Heart right ventricle (tissue), 16 donors: Measurements from ENCODE around the gene CFP. TPM values are rescaled to one million over a fixed set of nuclear protein-coding genes. Genes with fewer than 3 reads are reported as not detected.
A peak's percentile ranks its signal among the peaks of the same experiment; 100 is the strongest.
"Not testable (repeated sequence)": the region's sequence is repeated elsewhere in the genome, so short reads cannot be mapped to it uniquely, and the experiment has no call there.

Source experiments
- ATAC-seq, 8 donors: fragments of 200-7000 bp; cut with Tn5 transposase; one replicate each; pipeline ENCODE4 v1.9.1; 2020; ENCODE audit warnings: mild to moderate bottlenecking in 8 of 8, moderate library complexity in 8 of 8, moderate number of reproducible peaks in 1 of 8
- DNase-seq, 2 donors: peaks; one replicate each; pipeline ENCODE4 v3.0.0-alpha.2; 2020
- H3K27ac ChIP-seq, 10 donors: fragments of 200-600 bp; sonication (generic) in 2 of 10; one replicate each; pipeline versions ENCODE4 v1.5.0 to v1.8.0; 2020 to 2022; ENCODE audit warnings: mild to moderate bottlenecking in 3 of 10
- H3K27me3 ChIP-seq, 7 donors: fragments of 200-600 bp; one replicate each; pipeline ENCODE4 v1.8.0; 2021 to 2022; ENCODE audit warnings: mild to moderate bottlenecking in 2 of 7
- H3K36me3 ChIP-seq, 9 donors: fragments of 200-600 bp; sonication (generic) in 1 of 9; one replicate each; pipeline versions ENCODE4 v1.5.0 to v1.8.0; 2020 to 2022; ENCODE audit warnings: mild to moderate bottlenecking in 2 of 9
- H3K4me1 ChIP-seq, 9 donors: fragments of 200-600 bp; sonication (generic) in 1 of 9; one replicate each; pipeline versions ENCODE4 v1.5.0 to v1.8.0; 2020 to 2022; ENCODE audit warnings: mild to moderate bottlenecking in 4 of 9
- H3K4me3 ChIP-seq, 10 donors: fragments of 200-600 bp; sonication (generic) in 2 of 10; one replicate each; pipeline versions ENCODE4 v1.5.0 to v1.8.0; 2020 to 2022; ENCODE audit warnings: mild to moderate bottlenecking in 7 of 10, moderate library complexity in 2 of 10
- H3K9me3 ChIP-seq, 11 donors: fragments of 200-600 bp in 10 of 11; sonication (generic) in 2 of 11; one replicate each; pipeline versions ENCODE4 v1.5.0 to v1.8.0; 2013 to 2022; ENCODE audit warnings: mild to moderate bottlenecking in 2 of 11, control low read depth in 1 of 11, moderate library complexity in 1 of 11
- WGBS, 2 donors: extraction: QIAGEN DNeasy Blood & Tissue Kit; methylation state at CpG; one replicate each; pipeline ENCODE4 v1.1.7; 2013; ENCODE audit warnings: inconsistent platforms in 1 of 2; 5-methylcytosine and 5-hydroxymethylcytosine counted together
- intact Hi-C, 10 donors: fragments of 100-400 bp; cut with DNase I; formaldehyde crosslinking; loops; one replicate each; pipeline versions ENCODE4 v1.11.1 to v1.14.2; 2022
- polyA plus RNA-seq, 2 donors: library from polyadenylated mRNA; stranded (reverse); fragments of 200-250 nt; gene quantifications; one replicate each; pipeline ENCODE4 v1.2.3, GENCODE V29; 2013
- total RNA-seq, 10 donors: library from RNA; stranded (reverse); fragmentation: NEBNext Ultra II Directional in 3 of 10; extraction: Animal tissue kit (Norgen Biotek cat#: 25700) in 3 of 10; gene quantifications; one replicate each; pipeline versions ENCODE4 v1.2.1 to v1.2.4, GENCODE V29; 2021 to 2023
- TF ChIP-seq, protein P1 (sequence below), 9 donors: fragments of 200-600 bp; sonication (generic) in 2 of 9; IDR thresholded peaks; one replicate each; pipeline versions ENCODE4 v1.5.0 to v1.8.0; 2021 to 2022; ENCODE audit warnings: antibody characterized with exemption in 9 of 9, mild to moderate bottlenecking in 5 of 9, moderate library complexity in 1 of 9
- donor health status: Arrhythmogenic right ventricular cardiomyopathy.
- donor health status: ischemic (EF 13 %, LVEDD 7.1; RV severe dilation, severe dysfunction).
- donor health status: healthy with polysubstance abuse.
- donor health status: DM: no; HTN: yes; CAD: no.
- donor health status: DM: no; HTN: no; CAD: no.
- donor health status: ischemic (EF 25% LVEDD 6.9; RV normal size, moderate dysfunction).
- donor health status: ischemic (EF 25% LVEDD 5.7; RV mildly dilated, moderate dysfunction).
- donor health status: healthy.
- donor health status: DM: yes; HTN: yes; CAD: no.
- donor health status: Ischemic cardiomyopathy.
- donor health status: ischemic (EF 35%, LVEDD 5.7; RV mildly dilated, moderate dysfunction).
- donor health status: nonischemic (EF 11% LVEDD 7.7; RV severe dilation, severe dysfunction).
- donor health status: DM: yes; HTN: yes; CAD: no.
- donor health status: PGD.
- donor health status: ischemic (EF 29% LVEDD 5.4; RV normal size, mild dysfunction).
- donor health status: nonischemic (EF 23%, LVEDD 6.1; RV moderate dilation, normal function).

The CFP gene
- total and polyA plus RNA-seq, 12 donors, result 1.1 to 12.4 (median 2.1) TPM

DNA sequence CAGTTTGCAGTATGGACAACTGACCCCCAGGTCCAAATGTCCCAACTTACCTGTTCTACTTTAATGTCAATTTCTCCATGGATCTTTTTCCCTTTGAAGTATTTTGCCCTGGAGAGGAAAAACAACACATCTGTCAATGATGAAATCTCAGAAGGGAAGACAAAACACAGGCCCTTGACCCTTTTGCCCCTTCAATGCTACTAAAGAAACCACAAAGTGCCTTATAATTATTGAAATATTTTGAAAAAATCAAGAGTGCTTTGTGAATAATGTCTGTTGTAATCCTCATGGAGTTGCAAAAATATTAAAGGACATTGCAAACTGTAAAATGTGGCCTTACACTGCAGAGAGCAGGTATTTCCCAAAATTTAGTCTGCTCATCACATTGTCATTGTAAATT is 22.6 kb downstream of the CFP start:
- Histone ChIP-seq H3K4me1 (no peaks in the 10 kb centered on the region), H3K27me3 (no peaks in the 10 kb centered on the region), H3K4me3 (no peak overlapping the region), H3K9me3 (no peaks in the 10 kb centered on the region), H3K36me3 (no peaks in the 10 kb centered on the region), H3K27ac (no peak overlapping the region)
- TF ChIP-seq, protein P1, sequence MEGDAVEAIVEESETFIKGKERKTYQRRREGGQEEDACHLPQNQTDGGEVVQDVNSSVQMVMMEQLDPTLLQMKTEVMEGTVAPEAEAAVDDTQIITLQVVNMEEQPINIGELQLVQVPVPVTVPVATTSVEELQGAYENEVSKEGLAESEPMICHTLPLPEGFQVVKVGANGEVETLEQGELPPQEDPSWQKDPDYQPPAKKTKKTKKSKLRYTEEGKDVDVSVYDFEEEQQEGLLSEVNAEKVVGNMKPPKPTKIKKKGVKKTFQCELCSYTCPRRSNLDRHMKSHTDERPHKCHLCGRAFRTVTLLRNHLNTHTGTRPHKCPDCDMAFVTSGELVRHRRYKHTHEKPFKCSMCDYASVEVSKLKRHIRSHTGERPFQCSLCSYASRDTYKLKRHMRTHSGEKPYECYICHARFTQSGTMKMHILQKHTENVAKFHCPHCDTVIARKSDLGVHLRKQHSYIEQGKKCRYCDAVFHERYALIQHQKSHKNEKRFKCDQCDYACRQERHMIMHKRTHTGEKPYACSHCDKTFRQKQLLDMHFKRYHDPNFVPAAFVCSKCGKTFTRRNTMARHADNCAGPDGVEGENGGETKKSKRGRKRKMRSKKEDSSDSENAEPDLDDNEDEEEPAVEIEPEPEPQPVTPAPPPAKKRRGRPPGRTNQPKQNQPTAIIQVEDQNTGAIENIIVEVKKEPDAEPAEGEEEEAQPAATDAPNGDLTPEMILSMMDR (IDR thresholded peaks at IDR 0.05), result no peak
- DNase-seq (no peak), ATAC-seq (no peak)
- intact Hi-C loops, result no loop called here

DNA sequence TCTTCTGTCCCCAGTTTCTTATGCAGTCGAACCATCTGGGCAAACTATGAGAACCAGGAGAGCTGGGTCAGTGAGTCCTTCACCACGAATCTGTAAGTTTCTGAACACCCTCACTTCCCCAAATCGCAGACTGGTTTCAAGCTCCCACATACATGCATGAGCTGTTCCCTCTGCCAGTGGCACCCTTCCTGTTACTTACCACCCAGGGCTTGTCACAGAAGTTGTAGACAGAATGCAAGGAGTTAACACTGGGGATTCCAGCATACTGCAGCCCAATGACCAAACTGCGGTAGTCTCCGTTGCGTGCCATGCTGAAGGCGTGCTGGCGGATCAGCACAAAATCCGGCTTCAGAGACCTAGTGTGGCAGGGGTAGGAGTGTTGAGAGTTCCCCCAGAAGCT is 24.7 kb downstream of the CFP start:
- peaks cover 0 to 12% (median 0%) of the 10 kb centered on the region in 11 donors for H3K9me3 ChIP-seq
- 66 to 73% methylated on average over 8 to 9 of the region's 9 CpGs for WGBS, 2 donors

DNA sequence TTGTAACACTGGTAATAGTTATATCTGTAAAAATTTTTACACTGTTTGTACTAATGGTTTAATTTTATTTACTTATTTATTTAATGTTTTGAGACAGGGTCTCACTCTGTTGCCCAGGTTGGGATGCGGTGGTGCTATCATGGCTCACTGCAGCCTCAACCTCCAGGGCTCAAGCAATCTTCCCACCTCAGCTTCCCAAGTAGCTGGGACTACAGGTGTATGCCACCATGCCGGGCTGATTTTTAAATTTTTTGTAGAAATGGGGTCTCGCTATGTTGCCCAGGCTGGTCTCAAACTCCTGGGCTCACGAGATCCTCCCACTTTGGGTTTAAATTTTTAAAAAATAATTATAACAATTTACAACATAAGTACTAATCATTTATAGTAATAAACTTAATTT is 26.6 kb downstream of the CFP start:
- H3K27me3 ChIP-seq, H3K36me3 ChIP-seq, intact Hi-C loops, ATAC-seq, H3K4me3 ChIP-seq, DNase-seq, H3K27ac ChIP-seq, H3K4me1 ChIP-seq: not testable (repeated sequence)
- peaks cover 0 to 25% (median 0%) of the 10 kb centered on the region in 11 donors for H3K9me3 ChIP-seq
- WGBS, 2 donors, result 97% methylated on average over 4 of the region's 4 CpGs

More for the DNA sequence above, 24.7 kb downstream of the CFP start:
- H3K4me1 ChIP-seq, result no peaks in the 10 kb centered on the region
- DNase-seq (no peak), ATAC-seq (no peak)
- H3K36me3 ChIP-seq, result no peaks in the 10 kb centered on the region
- intact Hi-C loops, result no loop called here
- TF ChIP-seq, protein P1 (IDR thresholded peaks at IDR 0.05), result no peak
- no peaks in the 10 kb centered on the region for H3K27me3 ChIP-seq
- H3K27ac ChIP-seq, result no peak overlapping the region
- no peak overlapping the region for H3K4me3 ChIP-seq

DNA sequence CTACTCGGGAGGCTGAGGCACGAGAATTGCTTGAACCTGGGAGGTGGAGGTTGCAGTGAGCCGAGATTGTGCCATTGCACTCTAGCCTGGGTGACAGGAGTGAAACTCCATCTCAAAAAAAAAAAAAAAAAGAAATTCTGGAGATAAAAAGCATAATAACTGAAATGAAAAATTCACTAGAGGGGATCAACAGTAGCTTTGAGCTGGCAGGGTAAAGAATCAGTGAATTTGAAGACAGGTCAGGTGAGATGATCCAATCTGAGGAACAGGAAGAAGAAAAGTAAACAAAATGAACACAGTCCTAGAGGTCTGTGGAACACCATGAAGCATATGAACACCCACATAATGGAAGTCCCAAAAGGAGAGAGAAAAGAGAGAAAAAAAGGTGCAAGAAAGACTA is 32.5 kb downstream of the CFP start:
- Histone ChIP-seq H3K4me1 (no peaks in the 10 kb centered on the region), H3K9me3 (peaks cover 0 to 44% (median 6%) of the 10 kb centered on the region in 11 donors), H3K27me3 (peaks cover 0 to 4% (median 0%) of the 10 kb centered on the region in 7 donors), H3K36me3 (no peaks in the 10 kb centered on the region), H3K4me3 (no peak overlapping the region), H3K27ac (no peak overlapping the region)
- intact Hi-C loops, result no loop called here
- WGBS, 2 donors, result 90 to 100% methylated on average over 3 of the region's 3 CpGs
- TF ChIP-seq, protein P1 (IDR thresholded peaks at IDR 0.05), result no peak
- no peak for DNase-seq
- no peak for ATAC-seq

DNA sequence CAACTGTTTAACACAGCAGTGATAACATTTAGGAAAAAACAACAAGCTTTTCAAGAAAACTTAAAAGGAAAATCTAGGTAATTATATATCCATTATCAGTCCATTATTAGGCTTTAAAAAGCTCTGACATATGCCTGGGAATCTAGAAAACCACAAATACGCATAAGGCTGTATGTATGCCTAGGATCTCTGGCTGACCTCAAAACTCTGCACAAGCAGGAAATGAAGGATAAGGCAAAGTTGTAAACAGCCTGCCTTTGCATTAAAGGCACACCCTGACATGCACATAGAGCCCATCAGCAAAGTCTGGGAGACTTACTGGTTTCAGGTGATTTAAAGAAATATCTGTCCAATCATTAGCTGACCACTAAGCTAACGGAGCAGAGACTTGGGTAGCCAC is 33.5 kb downstream of the CFP start:
- Histone ChIP-seq H3K9me3 (peaks cover 0 to 40% (median 6%) of the 10 kb centered on the region in 11 donors), H3K36me3 (no peaks in the 10 kb centered on the region), H3K27me3 (peaks cover 0 to 4% (median 0%) of the 10 kb centered on the region in 7 donors), H3K4me1 (no peaks in the 10 kb centered on the region), H3K4me3 (no peak overlapping the region), H3K27ac (peak overlapping the region in 3 of 10 donors; percentile 19 to 46 (median 21))
- ATAC-seq, result no peak
- TF ChIP-seq, protein P1 (IDR thresholded peaks at IDR 0.05), result no peak
- WGBS, 2 donors, result 70 to 71% methylated on average over 2 of the region's 2 CpGs
- intact Hi-C loops, result no loop called here
- DNase-seq, result no peak
